Left ventricle myocardium inferior (tissue), 1 donor: ENCODE data around the gene TIMM10B. TPM values are rescaled to one million over a fixed set of nuclear protein-coding genes. Genes with fewer than 3 reads are reported as not detected.

Experiments
- DNase-seq: peaks from one replicate; pipeline ENCODE4 v3.0.0-alpha.2; 2020
- H3K27ac ChIP-seq: fragments of 200-600 bp; replicated peaks from 2 replicates; pipeline ENCODE4 v1.8.0; 2021
- H3K27me3 ChIP-seq: fragments of 200-600 bp; 2 replicates; pipeline ENCODE4 v1.8.0; 2021; ENCODE audit warnings: low read depth
- H3K36me3 ChIP-seq: fragments of 200-600 bp; 2 replicates; pipeline ENCODE4 v1.8.0; 2021
- H3K4me1 ChIP-seq: fragments of 200-600 bp; 2 replicates; pipeline ENCODE4 v1.8.0; 2021
- H3K4me3 ChIP-seq: fragments of 200-600 bp; 2 replicates; pipeline ENCODE4 v1.8.0; 2021; ENCODE audit warnings: mild to moderate bottlenecking, moderate library complexity
- H3K9me3 ChIP-seq: fragments of 200-600 bp; replicated peaks from 2 replicates; pipeline ENCODE4 v1.8.0; 2021
- CTCF ChIP-seq: fragments of 200-600 bp; IDR thresholded peaks from 2 replicates; pipeline ENCODE4 v1.8.0; 2021; ENCODE audit warnings: antibody characterized with exemption, mild to moderate bottlenecking, borderline replicate concordance
- intact Hi-C: fragments of 100-400 bp; cut with micrococcal nuclease; formaldehyde crosslinking; loops from one replicate; pipeline ENCODE4 v1.11.0; 2022
- total RNA-seq: library from RNA; stranded (reverse); fragmentation: NEBNext Ultra II Directional; extraction: Animal tissue kit (Norgen Biotek cat#: 25700); gene quantifications from one replicate; pipeline ENCODE4 v1.2.1, GENCODE V29; 2021
- donor health status: DM: no; HTN: yes; CAD: no; lungs with severe emphysema.

The TIMM10B gene
- total RNA-seq, 1 donor from 2014 or later = 17.9 TPM

GRCh38 chr11:6452219-6452618 is 29.1 kb upstream of the TIMM10B start:
- Histone ChIP-seq H3K27ac (no peak overlapping the region), H3K4me3 (no peak overlapping the region), H3K36me3 (peaks cover 86% of the 10 kb centered on the region), H3K4me1 (no peaks in the 10 kb centered on the region), H3K27me3 (no peaks in the 10 kb centered on the region), H3K9me3 (no peaks in the 10 kb centered on the region)
- intact Hi-C loops = no loop called here
- no peak for DNase-seq
- TF ChIP-seq CTCF = no peak

GRCh38 chr11:6453152-6453551 is 28.1 kb upstream of the TIMM10B start:
- no peak overlapping the region for H3K4me3 ChIP-seq
- peaks cover 88% of the 10 kb centered on the region for H3K36me3 ChIP-seq
- TF ChIP-seq CTCF = no peak
- no peaks in the 10 kb centered on the region for H3K27me3 ChIP-seq
- no peaks in the 10 kb centered on the region for H3K9me3 ChIP-seq
- intact Hi-C loops = no loop called here
- no peaks in the 10 kb centered on the region for H3K4me1 ChIP-seq
- H3K27ac ChIP-seq = no peak overlapping the region
- DNase-seq = no peak

GRCh38 chr11:6455070-6455469 is 26.2 kb upstream of the TIMM10B start:
- H3K9me3 ChIP-seq = no peaks in the 10 kb centered on the region
- no peak overlapping the region for H3K4me3 ChIP-seq
- no peaks in the 10 kb centered on the region for H3K4me1 ChIP-seq
- no peak for TF ChIP-seq CTCF
- H3K27ac ChIP-seq = no peak overlapping the region
- no peak for DNase-seq
- H3K36me3 ChIP-seq = peaks cover 82% of the 10 kb centered on the region
- no peaks in the 10 kb centered on the region for H3K27me3 ChIP-seq
- intact Hi-C loops = no loop called here

- no peak for DNase-seq
- Histone ChIP-seq H3K27ac (no peak overlapping the region), H3K36me3 (peaks cover 68% of the 10 kb centered on the region), H3K9me3 (no peaks in the 10 kb centered on the region), H3K4me1 (no peaks in the 10 kb centered on the region), H3K4me3 (no peak overlapping the region), H3K27me3 (no peaks in the 10 kb centered on the region)
- intact Hi-C loops = no loop called here
- TF ChIP-seq CTCF = no peak
Observed at GRCh38 chr11:6456361-6457073, 24.8 kb upstream of the TIMM10B start.

DNA sequence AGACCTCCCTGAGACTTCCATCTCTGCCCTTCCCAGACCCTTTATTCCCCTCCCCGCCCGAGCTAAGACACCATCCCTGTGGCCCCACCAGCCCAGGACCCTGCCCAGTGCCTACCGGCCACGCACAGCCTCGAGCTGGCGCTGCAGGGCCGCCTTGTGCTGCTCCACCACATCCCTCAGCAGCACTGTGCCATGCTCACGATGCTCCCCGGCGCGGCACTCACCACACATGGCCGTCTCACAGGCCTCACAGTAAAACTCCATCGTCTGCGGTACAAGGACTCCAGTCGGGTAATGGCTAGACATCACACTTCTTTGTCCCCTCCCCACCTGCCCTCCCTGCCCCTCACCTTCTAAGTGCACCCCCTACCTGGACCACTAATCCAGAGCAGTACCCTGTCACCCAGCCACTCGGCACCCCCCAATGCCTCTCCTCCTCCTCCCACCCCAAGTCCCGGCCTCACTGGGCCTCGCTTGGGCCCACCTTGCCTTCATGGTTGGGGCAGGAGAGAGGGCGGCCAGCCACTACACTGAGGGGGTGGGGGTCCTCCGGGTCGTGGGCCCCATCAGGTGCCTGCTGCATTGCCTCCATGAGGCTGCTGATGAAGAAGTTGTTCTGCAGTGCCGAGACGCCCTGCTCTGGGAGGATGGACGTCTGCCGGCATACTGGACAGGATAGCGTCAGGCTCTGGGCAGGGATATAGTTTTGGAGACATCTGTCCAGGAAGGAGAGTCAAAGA is 23.6 kb upstream of the TIMM10B start:
- intact Hi-C loops = no loop called here
- H3K27ac ChIP-seq = no peak overlapping the region
- no peaks in the 10 kb centered on the region for H3K4me1 ChIP-seq
- H3K27me3 ChIP-seq = no peaks in the 10 kb centered on the region
- H3K36me3 ChIP-seq = peaks cover 62% of the 10 kb centered on the region
- TF ChIP-seq CTCF = no peak
- DNase-seq = no peak
- no peaks in the 10 kb centered on the region for H3K9me3 ChIP-seq
- no peak overlapping the region for H3K4me3 ChIP-seq
